NCI-H1105 (cell line): ENCODE data around the gene CYTIP.
"Not testable (repeated sequence)": the region's sequence is repeated elsewhere in the genome, so short reads cannot be mapped to it uniquely, and the experiment has no call there.

ENCODE experiments used
- DNase-seq: peaks from one replicate; lab custom pipeline; 2025; lab: John Stamatoyannopoulos, UW

Gene CYTIP

GRCh38 chr2:157424374-157424773 is 19.5 kb downstream of the CYTIP start:
- DNase-seq, result no peak

GRCh38 chr2:157421964-157422363 is 21.9 kb downstream of the CYTIP start:
- no peak for DNase-seq

GRCh38 chr2:157421331-157421944 is 22.5 kb downstream of the CYTIP start:
- DNase-seq, result no peak

GRCh38 chr2:157420771-157421323 is 23.0 kb downstream of the CYTIP start:
- no peak for DNase-seq

- no peak for DNase-seq
These were observed 24.8 kb downstream of the CYTIP start for GRCh38 chr2:157419031-157419575.

GRCh38 chr2:157418239-157418641 is 25.6 kb downstream of the CYTIP start:
- DNase-seq, result no peak

- no peak for DNase-seq
These were observed 28.2 kb downstream of the CYTIP start for GRCh38 chr2:157415591-157416101.

- DNase-seq, result no peak
These were observed 29.8 kb downstream of the CYTIP start for GRCh38 chr2:157414050-157414449.

GRCh38 chr2:157413326-157414035 is 30.4 kb downstream of the CYTIP start:
- DNase-seq, result no peak

GRCh38 chr2:157411624-157412336 is 32.1 kb downstream of the CYTIP start:
- DNase-seq, result no peak

GRCh38 chr2:157405398-157405797 is 38.5 kb downstream of the CYTIP start:
- not testable (repeated sequence) for DNase-seq

GRCh38 chr2:157404363-157404762 is 39.5 kb downstream of the CYTIP start:
- no peak for DNase-seq

- not testable (repeated sequence) for DNase-seq
These were observed 40.9 kb downstream of the CYTIP start for GRCh38 chr2:157402801-157403485.

- DNase-seq, result no peak
These were observed 48.1 kb downstream of the CYTIP start for GRCh38 chr2:157395811-157396210.

- no peak for DNase-seq
These were observed 49.0 kb downstream of the CYTIP start for GRCh38 chr2:157394928-157395327.

GRCh38 chr2:157393348-157393747 is 50.5 kb downstream of the CYTIP start:
- DNase-seq, result no peak

GRCh38 chr2:157388827-157389226 is 55.1 kb downstream of the CYTIP start:
- DNase-seq, result no peak

GRCh38 chr2:157386747-157387146 is 57.1 kb downstream of the CYTIP start:
- no peak for DNase-seq

GRCh38 chr2:157386247-157386646 is 57.6 kb downstream of the CYTIP start:
- DNase-seq, result no peak

- DNase-seq, result no peak
These were observed 66.0 kb downstream of the CYTIP start for GRCh38 chr2:157377861-157378260.

GRCh38 chr2:157376041-157376440 is 67.8 kb downstream of the CYTIP start:
- no peak for DNase-seq

GRCh38 chr2:157375384-157375783 is 68.5 kb downstream of the CYTIP start:
- DNase-seq, result no peak
